GM12864 (cell line): Measurements from ENCODE around the gene PLCH1.

Source experiments
- DNase-seq: peaks from one replicate; pipeline ENCODE4 v3.0.0-alpha.2; 2011; ENCODE audit warnings: low read depth
- H3K4me3 ChIP-seq: 2 replicates; pipeline ENCODE4 v1.5.1; 2011; ENCODE audit warnings: mild to moderate bottlenecking, low read depth, low read length, control low read depth
- TF ChIP-seq, protein P1 (sequence below): IDR thresholded peaks from 2 replicates; pipeline ENCODE4 v1.5.1; 2011; ENCODE audit warnings: low read depth, mild to moderate bottlenecking, moderate library complexity, low read length, control low read depth, inconsistent platforms; ENCODE audit errors: missing control alignments

PLCH1 gene

DNA sequence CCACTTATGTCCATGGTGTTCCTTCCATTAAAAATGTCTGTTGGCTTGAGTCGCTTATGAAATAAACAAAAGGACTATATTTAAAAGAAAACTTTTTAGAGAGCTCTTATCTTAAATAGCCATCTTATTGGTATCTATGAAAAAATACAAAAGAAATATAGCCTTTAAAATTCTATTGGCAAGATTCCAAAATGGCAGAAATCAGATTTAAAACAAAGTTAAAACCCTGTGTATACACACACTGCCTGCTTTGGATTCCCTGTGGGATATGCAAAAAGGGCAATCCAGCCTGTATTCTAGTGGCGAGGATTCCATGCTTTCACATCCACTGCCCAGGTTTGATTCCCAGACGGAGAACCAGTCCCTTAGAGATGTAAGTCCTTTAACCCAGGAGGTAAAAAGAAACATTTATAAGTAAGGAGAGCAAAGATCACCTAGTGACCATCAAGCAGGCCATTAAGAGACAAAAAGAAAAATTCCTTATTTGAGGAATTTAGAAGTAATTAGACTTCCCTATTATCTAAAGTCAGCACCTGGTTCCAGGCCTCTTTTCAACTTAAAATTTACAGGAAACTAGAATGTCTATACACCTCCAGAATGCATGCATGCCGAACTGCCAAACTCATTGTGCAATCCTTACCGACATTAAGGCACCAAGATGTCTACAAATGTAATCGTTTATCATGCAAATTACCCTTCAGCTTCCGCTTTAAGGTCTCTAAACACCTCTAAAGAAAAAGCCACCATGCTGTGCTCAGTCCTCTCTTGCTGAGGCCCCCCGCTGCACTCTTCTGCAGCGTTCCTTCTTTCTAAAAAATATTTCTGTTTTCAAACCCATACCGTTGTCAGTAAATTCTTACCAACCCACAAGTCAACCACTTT is 381.8 kb downstream of the PLCH1 start:
- no peak for DNase-seq

DNA sequence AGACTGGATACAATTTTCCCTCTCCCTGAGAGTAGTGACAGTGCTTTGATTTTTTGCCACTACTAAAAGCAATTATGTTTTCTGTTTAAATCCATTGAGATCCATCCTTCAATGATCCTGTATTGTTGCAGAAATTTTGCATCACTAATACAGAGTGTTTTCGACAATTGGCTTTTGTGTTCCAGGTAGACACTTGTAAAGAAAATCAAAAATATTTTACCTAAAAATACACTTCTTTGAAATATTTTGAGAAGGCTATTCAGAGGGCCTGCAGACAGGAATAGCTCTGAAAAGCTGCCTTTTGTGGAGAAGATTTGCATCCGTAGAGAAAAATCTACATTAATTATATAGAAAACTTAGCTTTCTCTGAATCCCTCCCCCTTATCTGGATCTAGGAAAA is 384.6 kb downstream of the PLCH1 start:
- DNase-seq: no peak
- H3K4me3 ChIP-seq: no peak overlapping the region
- TF ChIP-seq, protein P1, sequence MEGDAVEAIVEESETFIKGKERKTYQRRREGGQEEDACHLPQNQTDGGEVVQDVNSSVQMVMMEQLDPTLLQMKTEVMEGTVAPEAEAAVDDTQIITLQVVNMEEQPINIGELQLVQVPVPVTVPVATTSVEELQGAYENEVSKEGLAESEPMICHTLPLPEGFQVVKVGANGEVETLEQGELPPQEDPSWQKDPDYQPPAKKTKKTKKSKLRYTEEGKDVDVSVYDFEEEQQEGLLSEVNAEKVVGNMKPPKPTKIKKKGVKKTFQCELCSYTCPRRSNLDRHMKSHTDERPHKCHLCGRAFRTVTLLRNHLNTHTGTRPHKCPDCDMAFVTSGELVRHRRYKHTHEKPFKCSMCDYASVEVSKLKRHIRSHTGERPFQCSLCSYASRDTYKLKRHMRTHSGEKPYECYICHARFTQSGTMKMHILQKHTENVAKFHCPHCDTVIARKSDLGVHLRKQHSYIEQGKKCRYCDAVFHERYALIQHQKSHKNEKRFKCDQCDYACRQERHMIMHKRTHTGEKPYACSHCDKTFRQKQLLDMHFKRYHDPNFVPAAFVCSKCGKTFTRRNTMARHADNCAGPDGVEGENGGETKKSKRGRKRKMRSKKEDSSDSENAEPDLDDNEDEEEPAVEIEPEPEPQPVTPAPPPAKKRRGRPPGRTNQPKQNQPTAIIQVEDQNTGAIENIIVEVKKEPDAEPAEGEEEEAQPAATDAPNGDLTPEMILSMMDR: no peak

More for the DNA sequence above, 381.8 kb downstream of the PLCH1 start:
- H3K4me3 ChIP-seq: no peak overlapping the region
- TF ChIP-seq, protein P1: no peak

DNA sequence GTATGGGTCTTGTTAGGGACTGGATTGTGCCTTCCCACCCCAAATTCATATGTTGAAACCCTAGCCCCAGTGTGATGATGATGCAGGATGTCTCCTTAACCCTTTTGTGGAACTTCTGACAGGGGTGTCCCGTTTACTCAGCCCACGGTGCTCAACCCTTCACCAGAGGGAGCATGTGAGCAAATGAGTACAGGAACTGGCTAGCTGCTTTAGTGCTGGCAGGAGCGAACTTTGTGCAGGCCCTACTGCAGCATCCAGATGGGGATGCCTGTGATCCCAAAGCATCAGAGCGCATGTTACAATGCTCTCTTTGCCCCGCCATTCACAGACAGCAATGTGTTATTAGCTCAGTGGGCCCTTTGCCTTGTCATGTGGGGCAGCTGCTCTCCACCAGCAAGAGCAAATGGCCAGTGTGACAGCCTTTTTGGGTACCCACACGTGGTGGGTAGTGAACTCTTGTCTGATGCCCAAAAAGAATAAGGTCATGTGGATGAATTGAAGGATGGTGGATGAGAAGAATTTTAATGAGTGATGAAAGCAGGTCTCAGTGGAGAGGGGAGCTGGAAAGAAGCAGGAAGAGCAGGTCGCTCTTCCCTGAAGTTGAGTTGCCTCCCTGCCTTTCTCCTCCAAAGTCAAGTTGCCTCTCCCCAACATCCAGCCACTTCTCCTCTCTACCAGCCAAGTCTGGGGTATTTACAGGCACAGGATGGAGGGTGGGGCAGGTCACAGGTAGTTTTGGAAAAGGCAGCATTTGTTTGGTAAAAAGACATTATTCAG is 388.1 kb downstream of the PLCH1 start:
- no peak overlapping the region for H3K4me3 ChIP-seq
- TF ChIP-seq, protein P1: no peak
- DNase-seq: no peak

DNA sequence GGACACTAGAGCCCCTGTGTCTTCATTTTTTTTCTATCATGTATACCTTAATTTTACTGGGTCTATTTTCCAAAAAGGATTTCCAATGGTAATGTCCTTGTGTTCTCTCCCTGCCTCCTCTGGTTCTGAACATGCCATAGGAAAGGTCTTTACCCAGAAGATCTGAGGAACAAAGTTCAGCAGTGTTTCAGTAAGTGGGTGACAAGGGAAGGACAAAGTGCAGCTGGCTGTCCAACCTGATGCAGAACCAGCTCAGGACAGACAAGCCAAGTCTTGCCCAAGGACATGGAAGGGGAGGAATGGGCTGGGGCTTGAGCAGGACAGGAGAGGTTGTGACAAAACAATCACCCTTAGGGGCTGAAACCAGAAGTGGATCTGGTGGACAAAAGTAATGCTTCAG is 390.2 kb downstream of the PLCH1 start:
- H3K4me3 ChIP-seq: no peak overlapping the region
- TF ChIP-seq, protein P1: no peak
- no peak for DNase-seq

DNA sequence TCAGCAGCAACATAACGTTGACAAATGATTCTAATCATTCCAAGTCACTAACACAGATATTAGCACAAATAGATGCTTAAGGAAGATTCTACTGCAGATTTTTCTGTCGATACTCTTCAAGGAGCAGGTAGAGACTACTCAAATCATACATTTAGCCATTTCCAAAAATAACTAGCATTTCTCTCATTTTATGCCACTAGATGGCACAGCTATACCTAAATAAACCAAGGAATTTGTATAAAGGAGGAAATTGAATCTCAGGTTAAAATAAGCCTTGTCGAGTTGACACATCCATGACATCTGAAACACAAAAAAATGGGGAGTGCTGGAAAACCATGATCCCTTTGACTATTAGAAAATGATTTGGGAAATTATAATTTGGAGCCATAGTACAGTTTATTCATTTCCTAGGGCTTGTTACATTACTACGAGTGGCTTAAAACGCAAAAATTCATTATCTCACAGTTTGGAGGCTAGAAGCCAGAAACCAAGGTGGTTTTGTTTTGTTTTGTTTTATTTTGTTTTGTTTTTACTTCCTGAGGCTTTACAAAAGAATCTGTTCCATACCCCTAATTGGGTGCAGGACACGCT is 391.9 kb downstream of the PLCH1 start:
- DNase-seq: no peak
- TF ChIP-seq, protein P1: peak; percentile 39
- no peak overlapping the region for H3K4me3 ChIP-seq

DNA sequence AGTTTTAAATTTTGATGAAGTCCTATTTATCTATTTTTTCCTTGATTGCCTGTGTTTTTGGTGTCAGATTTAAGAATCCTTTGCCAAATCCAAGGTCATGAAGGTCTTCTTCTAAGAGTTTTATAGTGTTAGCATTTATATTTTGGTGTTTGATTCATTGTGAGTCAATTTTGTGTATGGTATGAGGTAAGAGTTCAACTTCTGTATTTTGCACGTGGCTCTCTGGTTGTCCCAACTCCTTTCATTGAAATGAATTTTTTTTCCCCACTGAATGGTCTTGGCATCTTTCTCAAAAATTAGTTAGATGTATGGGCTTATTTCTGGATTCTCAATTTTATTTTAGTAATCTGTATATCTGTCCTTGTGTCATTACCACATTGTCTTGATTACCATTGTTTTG is 394.3 kb downstream of the PLCH1 start:
- TF ChIP-seq, protein P1: no peak
- no peak for DNase-seq
- no peak overlapping the region for H3K4me3 ChIP-seq
